ENCODE data around the gene CLASP1.

The CLASP1 gene

GRCh38 chr2:121501031-121501430, 148.2 kb downstream of the CLASP1 start:
- H3K4me3 Mint-ChIP-seq = no peak overlapping the region
- peaks cover 6% of the 10 kb centered on the region for H3K9me3 Mint-ChIP-seq
- H3K36me3 Mint-ChIP-seq (ENCODE audit: low read depth) = peaks cover 74% of the 10 kb centered on the region
- H3K27ac Mint-ChIP-seq = no peak overlapping the region
- H3K27me3 Mint-ChIP-seq (ENCODE audit: low read depth) = no peaks in the 10 kb centered on the region
- TF ChIP-seq, protein P1, sequence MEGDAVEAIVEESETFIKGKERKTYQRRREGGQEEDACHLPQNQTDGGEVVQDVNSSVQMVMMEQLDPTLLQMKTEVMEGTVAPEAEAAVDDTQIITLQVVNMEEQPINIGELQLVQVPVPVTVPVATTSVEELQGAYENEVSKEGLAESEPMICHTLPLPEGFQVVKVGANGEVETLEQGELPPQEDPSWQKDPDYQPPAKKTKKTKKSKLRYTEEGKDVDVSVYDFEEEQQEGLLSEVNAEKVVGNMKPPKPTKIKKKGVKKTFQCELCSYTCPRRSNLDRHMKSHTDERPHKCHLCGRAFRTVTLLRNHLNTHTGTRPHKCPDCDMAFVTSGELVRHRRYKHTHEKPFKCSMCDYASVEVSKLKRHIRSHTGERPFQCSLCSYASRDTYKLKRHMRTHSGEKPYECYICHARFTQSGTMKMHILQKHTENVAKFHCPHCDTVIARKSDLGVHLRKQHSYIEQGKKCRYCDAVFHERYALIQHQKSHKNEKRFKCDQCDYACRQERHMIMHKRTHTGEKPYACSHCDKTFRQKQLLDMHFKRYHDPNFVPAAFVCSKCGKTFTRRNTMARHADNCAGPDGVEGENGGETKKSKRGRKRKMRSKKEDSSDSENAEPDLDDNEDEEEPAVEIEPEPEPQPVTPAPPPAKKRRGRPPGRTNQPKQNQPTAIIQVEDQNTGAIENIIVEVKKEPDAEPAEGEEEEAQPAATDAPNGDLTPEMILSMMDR (IDR thresholded peaks at IDR 0.05; ENCODE audit: unreplicated experiment in 3 of 3) = no peak
- peaks cover 4% of the 10 kb centered on the region for H3K4me1 Mint-ChIP-seq

GRCh38 chr2:121498731-121499130, 150.5 kb downstream of the CLASP1 start:
- Mint-ChIP-seq H3K9me3 (peaks cover 6% of the 10 kb centered on the region), H3K36me3 (ENCODE audit: low read depth) (peaks cover 77% of the 10 kb centered on the region), H3K27ac (no peak overlapping the region), H3K4me3 (no peak overlapping the region), H3K4me1 (no peaks in the 10 kb centered on the region), H3K27me3 (ENCODE audit: low read depth) (no peaks in the 10 kb centered on the region)
- TF ChIP-seq, protein P1 (IDR thresholded peaks at IDR 0.05; ENCODE audit: unreplicated experiment in 3 of 3) = no peak

- Mint-ChIP-seq H3K4me1 (peaks cover 30% of the 10 kb centered on the region), H3K9me3 (no peaks in the 10 kb centered on the region), H3K27me3 (ENCODE audit: low read depth) (no peaks in the 10 kb centered on the region), H3K36me3 (ENCODE audit: low read depth) (peaks cover 32% of the 10 kb centered on the region), H3K27ac (no peak overlapping the region), H3K4me3 (no peak overlapping the region)
- TF ChIP-seq, protein P1 (IDR thresholded peaks at IDR 0.05; ENCODE audit: unreplicated experiment in 3 of 3) = no peak
Observed at GRCh38 chr2:121492409-121492808, 156.9 kb downstream of the CLASP1 start.

DNA sequence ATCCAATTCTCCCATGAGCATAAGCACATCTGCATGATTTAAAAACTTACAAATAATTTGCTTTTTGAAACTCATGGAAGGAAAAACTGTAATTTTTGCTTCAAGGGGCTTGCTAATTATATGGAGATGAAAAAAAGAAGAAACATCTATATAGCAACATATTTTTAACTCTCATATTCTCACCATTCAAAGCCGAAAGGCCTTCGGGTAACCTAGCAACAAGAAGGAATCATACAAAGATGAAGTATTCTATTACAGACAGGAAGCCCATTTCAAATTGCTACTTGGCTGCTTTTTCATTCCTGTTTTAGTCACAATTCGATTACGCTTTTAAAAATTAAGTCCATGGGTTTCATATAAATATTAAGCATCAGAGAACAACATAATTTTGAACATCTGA, 157.7 kb downstream of the CLASP1 start:
- H3K4me3 Mint-ChIP-seq = no peak overlapping the region

GRCh38 chr2:121490584-121491133, 158.6 kb downstream of the CLASP1 start:
- Mint-ChIP-seq H3K36me3 (ENCODE audit: low read depth) (peaks cover 16% of the 10 kb centered on the region), H3K27me3 (ENCODE audit: low read depth) (no peaks in the 10 kb centered on the region), H3K27ac (no peak overlapping the region), H3K9me3 (no peaks in the 10 kb centered on the region), H3K4me1 (peaks cover 30% of the 10 kb centered on the region), H3K4me3 (no peak overlapping the region)
- TF ChIP-seq, protein P1 (IDR thresholded peaks at IDR 0.05; ENCODE audit: unreplicated experiment in 3 of 3) = no peak

More for the DNA sequence above, 157.7 kb downstream of the CLASP1 start:
- Mint-ChIP-seq H3K4me1 (peaks cover 30% of the 10 kb centered on the region), H3K27ac (no peak overlapping the region), H3K36me3 (ENCODE audit: low read depth) (peaks cover 24% of the 10 kb centered on the region), H3K9me3 (no peaks in the 10 kb centered on the region), H3K27me3 (ENCODE audit: low read depth) (no peaks in the 10 kb centered on the region)
- TF ChIP-seq, protein P1 (IDR thresholded peaks at IDR 0.05; ENCODE audit: unreplicated experiment in 3 of 3) = no peak

DNA sequence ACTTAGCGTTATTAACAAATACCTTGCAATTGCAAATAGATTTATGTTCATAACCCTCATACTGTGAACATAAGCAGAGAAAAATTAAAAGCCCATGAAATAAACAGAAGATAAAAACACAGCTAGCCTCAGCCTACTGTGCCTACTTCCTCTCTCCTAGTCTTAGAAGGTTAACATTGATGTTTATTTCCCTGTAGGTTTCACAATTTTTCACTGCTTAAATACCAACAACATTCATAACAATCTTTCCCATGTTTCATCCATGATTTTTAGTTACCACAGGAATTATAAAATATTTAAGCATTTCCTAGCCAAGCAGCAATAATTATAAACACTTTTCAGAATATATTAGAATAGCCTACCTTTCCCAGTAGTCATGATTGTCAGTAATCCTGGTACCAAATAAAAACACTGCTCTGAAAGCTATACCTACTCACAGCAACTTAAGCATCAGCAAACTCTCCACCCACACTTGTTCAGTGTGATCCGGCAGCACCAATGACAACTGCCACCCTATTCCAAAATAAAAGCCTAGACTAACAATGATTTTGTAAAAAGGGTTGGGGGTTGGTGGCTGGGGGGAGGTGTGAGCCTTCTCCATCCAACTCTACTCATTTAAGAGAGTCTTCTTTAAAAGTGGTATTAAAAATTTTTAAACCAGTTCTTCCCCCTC, 159.2 kb downstream of the CLASP1 start:
- Mint-ChIP-seq H3K27me3 (ENCODE audit: low read depth) (no peaks in the 10 kb centered on the region), H3K9me3 (no peaks in the 10 kb centered on the region), H3K27ac (no peak overlapping the region), H3K36me3 (ENCODE audit: low read depth) (peaks cover 16% of the 10 kb centered on the region), H3K4me3 (no peak overlapping the region), H3K4me1 (peaks cover 30% of the 10 kb centered on the region)
- TF ChIP-seq, protein P1 (IDR thresholded peaks at IDR 0.05; ENCODE audit: unreplicated experiment in 3 of 3) = no peak
